ENCODE results near the gene STH. TPM values are rescaled to one million over a fixed set of nuclear protein-coding genes. Genes with fewer than 3 reads are reported as not detected.

STH gene
- total RNA-seq, 2 experiments from 2014 or later: not detected

- POLR2A ChIA-PET: no interaction called here
- H3K4me3 Mint-ChIP-seq: no peak overlapping the region
- no peak overlapping the region for H3K27ac Mint-ChIP-seq
- no peak for DNase-seq
- no peaks in the 10 kb centered on the region for H3K4me1 Mint-ChIP-seq (ENCODE audit: low read depth)
- no peaks in the 10 kb centered on the region for H3K36me3 Mint-ChIP-seq (ENCODE audit: low read depth)
- H3K27me3 Mint-ChIP-seq (ENCODE audit: low read depth): peaks cover 2% of the 10 kb centered on the region
- CTCF ChIA-PET: no interaction called here
- no peaks in the 10 kb centered on the region for H3K9me3 Mint-ChIP-seq (ENCODE audit: insufficient read depth)
- ATAC-seq: no peak
These were observed 6.9 kb upstream of the STH start for GRCh38 chr17:45992175-45992574.

- ATAC-seq: no peak
- no peak for DNase-seq
- Mint-ChIP-seq H3K4me1 (ENCODE audit: low read depth) (no peaks in the 10 kb centered on the region), H3K27me3 (ENCODE audit: low read depth) (no peaks in the 10 kb centered on the region), H3K27ac (no peak overlapping the region), H3K9me3 (ENCODE audit: insufficient read depth) (no peaks in the 10 kb centered on the region), H3K4me3 (no peak overlapping the region), H3K36me3 (ENCODE audit: low read depth) (no peaks in the 10 kb centered on the region)
- CTCF ChIA-PET: no interaction called here
- POLR2A ChIA-PET: no interaction called here
These were observed 6.1 kb upstream of the STH start for GRCh38 chr17:45992904-45993303.

- POLR2A ChIA-PET: no interaction called here
- DNase-seq (no peak), ATAC-seq (no peak)
- Mint-ChIP-seq H3K4me3 (no peak overlapping the region), H3K27ac (no peak overlapping the region), H3K4me1 (ENCODE audit: low read depth) (no peaks in the 10 kb centered on the region), H3K36me3 (ENCODE audit: low read depth) (no peaks in the 10 kb centered on the region), H3K9me3 (ENCODE audit: insufficient read depth) (no peaks in the 10 kb centered on the region), H3K27me3 (ENCODE audit: low read depth) (no peaks in the 10 kb centered on the region)
- CTCF ChIA-PET: no interaction called here
These were observed 5.0 kb upstream of the STH start for GRCh38 chr17:45993962-45994627.

GRCh38 chr17:45994987-45995386 lies 4.1 kb upstream of the STH start:
- no peaks in the 10 kb centered on the region for H3K9me3 Mint-ChIP-seq (ENCODE audit: insufficient read depth)
- no peaks in the 10 kb centered on the region for H3K4me1 Mint-ChIP-seq (ENCODE audit: low read depth)
- no peak overlapping the region for H3K27ac Mint-ChIP-seq
- ChIA-PET CTCF (interaction anchor here (0.6 kb wide), 1 partner anchor 1504 kb away, joined by 3 read pairs; no protein-coding TSS in a partner anchor), POLR2A (no interaction called here)
- no peaks in the 10 kb centered on the region for H3K36me3 Mint-ChIP-seq (ENCODE audit: low read depth)
- no peak for ATAC-seq
- no peak for DNase-seq
- no peaks in the 10 kb centered on the region for H3K27me3 Mint-ChIP-seq (ENCODE audit: low read depth)
- H3K4me3 Mint-ChIP-seq: no peak overlapping the region

GRCh38 chr17:45995627-45996270 lies 3.3 kb upstream of the STH start:
- H3K4me1 Mint-ChIP-seq (ENCODE audit: low read depth): no peaks in the 10 kb centered on the region
- H3K36me3 Mint-ChIP-seq (ENCODE audit: low read depth): no peaks in the 10 kb centered on the region
- H3K4me3 Mint-ChIP-seq: no peak overlapping the region
- ATAC-seq (no peak), DNase-seq (no peak)
- no peaks in the 10 kb centered on the region for H3K9me3 Mint-ChIP-seq (ENCODE audit: insufficient read depth)
- POLR2A ChIA-PET: no interaction called here
- no peak overlapping the region for H3K27ac Mint-ChIP-seq
- CTCF ChIA-PET: interaction anchor here (0.6 kb wide), 1 partner anchor 1504 kb away, joined by 3 read pairs; no protein-coding TSS in a partner anchor
- H3K27me3 Mint-ChIP-seq (ENCODE audit: low read depth): no peaks in the 10 kb centered on the region

GRCh38 chr17:45996282-45996937 lies 2.6 kb upstream of the STH start:
- H3K4me1 Mint-ChIP-seq (ENCODE audit: low read depth): no peaks in the 10 kb centered on the region
- no peak overlapping the region for H3K4me3 Mint-ChIP-seq
- DNase-seq (no peak), ATAC-seq (no peak)
- H3K27me3 Mint-ChIP-seq (ENCODE audit: low read depth): no peaks in the 10 kb centered on the region
- no peaks in the 10 kb centered on the region for H3K9me3 Mint-ChIP-seq (ENCODE audit: insufficient read depth)
- no peak overlapping the region for H3K27ac Mint-ChIP-seq
- POLR2A ChIA-PET: interaction anchor here (0.6 kb wide), 1 partner anchor 189 kb away, joined by 3 read pairs; no protein-coding TSS in a partner anchor
- CTCF ChIA-PET: no interaction called here
- no peaks in the 10 kb centered on the region for H3K36me3 Mint-ChIP-seq (ENCODE audit: low read depth)

GRCh38 chr17:45997166-45997565 lies 1.9 kb upstream of the STH start:
- no peak overlapping the region for H3K4me3 Mint-ChIP-seq
- DNase-seq: no peak
- ChIA-PET CTCF (no interaction called here), POLR2A (interaction anchor here (0.6 kb wide), 1 partner anchor 189 kb away, joined by 3 read pairs; no protein-coding TSS in a partner anchor)
- no peaks in the 10 kb centered on the region for H3K27me3 Mint-ChIP-seq (ENCODE audit: low read depth)
- ATAC-seq: no peak
- H3K4me1 Mint-ChIP-seq (ENCODE audit: low read depth): no peaks in the 10 kb centered on the region
- H3K9me3 Mint-ChIP-seq (ENCODE audit: insufficient read depth): no peaks in the 10 kb centered on the region
- H3K27ac Mint-ChIP-seq: no peak overlapping the region
- no peaks in the 10 kb centered on the region for H3K36me3 Mint-ChIP-seq (ENCODE audit: low read depth)

- ChIA-PET CTCF (no interaction called here), POLR2A (no interaction called here)
- DNase-seq (no peak), ATAC-seq (no peak)
- Mint-ChIP-seq H3K27ac (no peak overlapping the region), H3K4me1 (ENCODE audit: low read depth) (no peaks in the 10 kb centered on the region), H3K27me3 (ENCODE audit: low read depth) (no peaks in the 10 kb centered on the region), H3K36me3 (ENCODE audit: low read depth) (no peaks in the 10 kb centered on the region), H3K4me3 (no peak overlapping the region), H3K9me3 (ENCODE audit: insufficient read depth) (no peaks in the 10 kb centered on the region)
These were observed 1.4 kb upstream of the STH start for GRCh38 chr17:45997624-45998023.

GRCh38 chr17:45999900-46000290 lies 845 bp downstream of the STH start:
- no peak overlapping the region for H3K27ac Mint-ChIP-seq
- H3K9me3 Mint-ChIP-seq (ENCODE audit: insufficient read depth): no peaks in the 10 kb centered on the region
- ChIA-PET POLR2A (no interaction called here), CTCF (interaction anchor here (6.4 kb wide), 1 partner anchor 212 kb away, joined by 53 read pairs; no protein-coding TSS in a partner anchor)
- DNase-seq (no peak), ATAC-seq (no peak)
- H3K4me1 Mint-ChIP-seq (ENCODE audit: low read depth): no peaks in the 10 kb centered on the region
- no peak overlapping the region for H3K4me3 Mint-ChIP-seq
- no peaks in the 10 kb centered on the region for H3K27me3 Mint-ChIP-seq (ENCODE audit: low read depth)
- H3K36me3 Mint-ChIP-seq (ENCODE audit: low read depth): no peaks in the 10 kb centered on the region

- H3K4me1 Mint-ChIP-seq (ENCODE audit: low read depth): no peaks in the 10 kb centered on the region
- ChIA-PET POLR2A (no interaction called here), CTCF (interaction anchor here (6.4 kb wide), 1 partner anchor 212 kb away, joined by 53 read pairs; no protein-coding TSS in a partner anchor)
These were observed 1.2 kb downstream of the STH start for GRCh38 chr17:46000292-46000691.

GRCh38 chr17:46000757-46001156 lies 1.7 kb downstream of the STH start:
- peaks cover 2% of the 10 kb centered on the region for H3K27me3 Mint-ChIP-seq (ENCODE audit: low read depth)
- ChIA-PET CTCF (interaction anchor here (1.2 to 6.4 kb wide), 2 partner anchors 44 to 211 kb away, joined by 3 to 53 read pairs; no protein-coding TSS in a partner anchor), POLR2A (no interaction called here)
- no peaks in the 10 kb centered on the region for H3K36me3 Mint-ChIP-seq (ENCODE audit: low read depth)
- no peaks in the 10 kb centered on the region for H3K4me1 Mint-ChIP-seq (ENCODE audit: low read depth)
- DNase-seq: no peak
- no peak overlapping the region for H3K27ac Mint-ChIP-seq
- no peak for ATAC-seq
- no peak overlapping the region for H3K4me3 Mint-ChIP-seq
- H3K9me3 Mint-ChIP-seq (ENCODE audit: insufficient read depth): no peaks in the 10 kb centered on the region

More at GRCh38 chr17:46000292-46000691, 1.2 kb downstream of the STH start:
- ATAC-seq (no peak), DNase-seq (no peak)
- Mint-ChIP-seq H3K9me3 (ENCODE audit: insufficient read depth) (no peaks in the 10 kb centered on the region), H3K4me3 (no peak overlapping the region), H3K27ac (no peak overlapping the region), H3K27me3 (ENCODE audit: low read depth) (peaks cover 2% of the 10 kb centered on the region), H3K36me3 (ENCODE audit: low read depth) (no peaks in the 10 kb centered on the region)
